ENCODE measurements around the gene LIN54.
"Not testable (repeated sequence)": the region's sequence is repeated elsewhere in the genome, so short reads cannot be mapped to it uniquely, and the experiment has no call there.

The LIN54 gene

DNA sequence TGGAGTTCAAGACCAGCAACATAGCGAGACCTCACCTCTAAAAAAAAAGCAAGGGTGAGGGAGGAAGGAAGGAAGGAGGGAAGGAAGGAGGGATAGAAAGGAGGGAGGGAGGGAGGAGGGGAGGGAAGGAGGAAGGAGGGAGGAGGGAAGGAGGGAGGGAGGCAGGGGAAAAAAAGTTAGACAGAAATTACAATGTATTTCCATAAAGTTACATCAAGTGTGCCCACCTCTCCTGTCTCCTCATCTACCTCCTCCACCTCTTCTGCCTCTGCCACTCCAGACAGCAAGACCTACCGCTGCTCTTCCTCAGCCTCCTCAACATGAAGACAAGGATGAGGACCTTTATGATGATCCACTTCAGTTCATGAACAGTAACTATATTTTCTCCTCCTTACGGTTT lies 8.3 kb downstream of the LIN54 start:
- no peaks in the 10 kb centered on the region for H3K27me3 ChIP-seq (ENCODE audit: insufficient read depth, low read length)
- no peak overlapping the region for H2AFZ ChIP-seq (ENCODE audit: low read depth, low read length)
- no peaks in the 10 kb centered on the region for H3K9me3 ChIP-seq (ENCODE audit: low read length)
- H3K4me3 ChIP-seq (ENCODE audit: low read length): no peak overlapping the region
- H3K36me3 ChIP-seq (ENCODE audit: insufficient read depth, low read length): no peaks in the 10 kb centered on the region
- no peaks in the 10 kb centered on the region for H3K4me1 ChIP-seq (ENCODE audit: insufficient read depth, low read length)

DNA sequence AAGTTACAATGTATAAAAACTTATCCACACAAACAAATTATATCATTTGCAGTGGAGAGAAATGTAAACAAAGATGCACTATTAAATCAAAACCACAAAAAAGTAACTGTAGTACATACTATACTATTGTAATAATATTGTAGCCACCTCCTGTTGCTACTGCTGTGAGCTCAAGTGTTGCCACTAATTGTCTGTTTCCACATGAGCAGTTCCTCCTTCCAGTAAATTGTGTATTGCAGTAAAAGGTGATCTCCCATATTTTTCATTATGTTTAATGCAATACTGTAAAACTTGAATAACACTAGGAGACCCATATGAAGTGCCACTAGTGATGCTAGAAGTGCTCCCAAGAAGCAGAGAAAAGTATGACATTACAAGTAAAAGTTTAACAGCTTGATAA lies 11.7 kb downstream of the LIN54 start:
- H3K4me1 ChIP-seq (ENCODE audit: insufficient read depth, low read length): no peaks in the 10 kb centered on the region
- no peaks in the 10 kb centered on the region for H3K27me3 ChIP-seq (ENCODE audit: insufficient read depth, low read length)
- H3K9me3 ChIP-seq (ENCODE audit: low read length): no peaks in the 10 kb centered on the region
- no peaks in the 10 kb centered on the region for H3K36me3 ChIP-seq (ENCODE audit: insufficient read depth, low read length)
- no peak overlapping the region for H3K4me3 ChIP-seq (ENCODE audit: low read length)
- no peak overlapping the region for H2AFZ ChIP-seq (ENCODE audit: low read depth, low read length)

DNA sequence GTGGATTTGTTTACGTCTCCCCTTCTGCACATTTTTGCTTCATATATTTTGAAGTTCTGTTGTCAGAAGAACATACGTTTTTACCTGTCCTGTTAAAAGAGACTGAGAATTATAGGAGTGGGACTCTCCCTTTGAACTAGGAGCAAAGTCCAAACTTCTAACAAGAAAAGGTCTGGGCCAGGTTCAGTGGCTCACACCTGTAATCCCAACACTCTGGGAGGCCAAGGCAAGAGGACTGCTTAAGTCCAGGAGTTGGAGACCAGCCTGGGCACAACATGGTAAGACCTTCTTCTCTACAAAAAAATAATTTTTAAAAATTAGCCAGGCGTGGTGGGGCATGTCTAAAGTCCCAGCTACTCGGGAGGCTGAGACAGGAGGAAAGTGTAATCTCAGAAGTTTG lies 15.8 kb downstream of the LIN54 start:
- Histone ChIP-seq H3K9me3 (ENCODE audit: low read length) (no peaks in the 10 kb centered on the region), H3K27me3 (ENCODE audit: insufficient read depth, low read length) (no peaks in the 10 kb centered on the region), H3K4me3 (ENCODE audit: low read length) (no peak overlapping the region), H3K4me1 (ENCODE audit: insufficient read depth, low read length) (no peaks in the 10 kb centered on the region), H2AFZ (ENCODE audit: low read depth, low read length) (no peak overlapping the region), H3K36me3 (ENCODE audit: insufficient read depth, low read length) (no peaks in the 10 kb centered on the region)

DNA sequence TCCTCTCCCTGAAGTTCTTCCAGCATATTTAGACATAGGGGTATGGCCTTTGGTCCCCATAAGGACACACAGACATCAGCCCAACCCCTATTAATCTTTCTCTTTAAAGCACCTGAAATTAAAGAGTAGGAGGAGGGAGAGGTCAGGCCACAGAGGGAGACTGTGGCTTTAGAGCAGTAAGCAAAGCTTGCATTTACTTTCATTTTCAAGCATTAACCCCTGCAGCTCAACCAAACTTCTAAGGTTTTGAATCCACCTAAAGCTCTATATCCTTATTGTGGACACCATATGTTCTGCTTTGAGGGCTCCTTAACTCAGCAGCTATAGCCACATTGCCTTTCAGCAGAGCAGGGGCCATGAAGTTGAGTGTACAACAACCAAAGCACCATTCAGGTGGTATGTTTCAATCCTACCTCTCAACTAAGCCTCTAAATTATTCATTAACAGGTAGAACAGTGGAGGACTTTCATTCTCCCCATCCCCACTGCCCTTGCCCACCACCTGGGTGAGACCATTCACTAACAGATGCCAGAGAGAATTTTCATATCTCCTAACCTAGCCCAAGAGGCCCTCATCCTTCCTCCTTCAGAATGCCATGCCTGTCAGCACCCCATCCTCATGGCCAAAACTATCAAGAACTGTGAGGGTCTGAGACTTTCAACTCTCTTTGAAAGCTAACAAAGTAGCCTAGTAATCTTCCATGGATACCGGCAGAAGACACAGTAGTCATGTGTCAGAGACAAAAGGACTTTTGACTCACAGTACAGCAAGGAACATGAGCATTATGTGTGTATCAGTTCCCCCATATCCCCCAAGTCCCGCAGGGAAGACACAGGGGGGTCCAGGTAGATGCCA lies 20.8 kb downstream of the LIN54 start:
- no peaks in the 10 kb centered on the region for H3K4me1 ChIP-seq (ENCODE audit: insufficient read depth, low read length)
- H2AFZ ChIP-seq (ENCODE audit: low read depth, low read length): no peak overlapping the region
- no peak overlapping the region for H3K4me3 ChIP-seq (ENCODE audit: low read length)

DNA sequence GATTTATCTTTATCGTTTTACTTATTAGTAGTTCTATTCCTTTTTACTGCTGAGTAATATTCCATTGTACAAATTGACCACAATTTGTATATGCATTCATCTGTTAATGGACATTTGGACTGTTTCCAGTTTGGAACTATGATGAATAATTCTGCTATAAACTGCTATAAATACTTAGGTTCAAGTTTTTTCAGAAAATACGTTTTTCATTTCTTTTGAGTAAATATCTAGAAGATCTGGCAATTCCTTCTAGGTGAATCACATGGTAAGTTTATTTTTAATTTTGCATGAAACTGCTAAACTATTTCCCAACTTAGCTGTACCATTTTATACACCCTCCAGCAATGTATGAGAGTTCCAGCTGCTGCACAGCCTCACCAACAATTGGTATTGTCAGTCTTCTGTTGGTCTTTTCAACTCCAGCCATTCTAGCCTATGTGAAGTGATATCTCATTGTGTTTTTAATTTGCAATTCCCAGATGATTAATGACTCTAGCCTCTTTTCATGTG lies 22.2 kb downstream of the LIN54 start:
- no peak overlapping the region for H2AFZ ChIP-seq (ENCODE audit: low read depth, low read length)

More for the DNA sequence above, 20.8 kb downstream of the LIN54 start:
- Histone ChIP-seq H3K9me3 (ENCODE audit: low read length) (no peaks in the 10 kb centered on the region), H3K36me3 (ENCODE audit: insufficient read depth, low read length) (no peaks in the 10 kb centered on the region), H3K27me3 (ENCODE audit: insufficient read depth, low read length) (no peaks in the 10 kb centered on the region)

DNA sequence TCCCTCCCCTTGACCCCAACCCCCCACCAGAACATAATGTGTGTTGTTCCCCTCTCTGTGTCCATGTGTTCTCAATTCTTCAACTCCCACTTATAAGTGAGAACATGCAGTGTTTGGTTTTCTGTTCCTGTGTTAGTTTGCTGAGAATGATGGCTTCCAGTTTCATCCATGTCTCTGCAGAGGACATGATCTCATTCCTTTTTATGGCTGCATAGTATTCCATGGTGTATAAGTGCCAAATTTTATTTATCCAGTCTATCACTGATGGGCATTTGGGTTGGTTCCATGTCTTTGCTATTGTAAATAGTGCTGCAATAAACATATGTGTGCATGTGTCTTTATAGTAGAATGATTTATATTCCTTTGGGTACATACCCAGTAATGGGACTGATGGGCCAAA lies 23.1 kb downstream of the LIN54 start:
- not testable (repeated sequence) for H3K4me3 ChIP-seq (ENCODE audit: low read length); H3K9me3 ChIP-seq (ENCODE audit: low read length); H3K4me1 ChIP-seq (ENCODE audit: insufficient read depth, low read length); H2AFZ ChIP-seq (ENCODE audit: low read depth, low read length); H3K27me3 ChIP-seq (ENCODE audit: insufficient read depth, low read length); H3K36me3 ChIP-seq (ENCODE audit: insufficient read depth, low read length)

More for the DNA sequence above, 22.2 kb downstream of the LIN54 start:
- Histone ChIP-seq H3K4me3 (ENCODE audit: low read length) (no peak overlapping the region), H3K9me3 (ENCODE audit: low read length) (no peaks in the 10 kb centered on the region), H3K36me3 (ENCODE audit: insufficient read depth, low read length) (peaks cover 7% of the 10 kb centered on the region), H3K27me3 (ENCODE audit: insufficient read depth, low read length) (no peaks in the 10 kb centered on the region), H3K4me1 (ENCODE audit: insufficient read depth, low read length) (no peaks in the 10 kb centered on the region)

DNA sequence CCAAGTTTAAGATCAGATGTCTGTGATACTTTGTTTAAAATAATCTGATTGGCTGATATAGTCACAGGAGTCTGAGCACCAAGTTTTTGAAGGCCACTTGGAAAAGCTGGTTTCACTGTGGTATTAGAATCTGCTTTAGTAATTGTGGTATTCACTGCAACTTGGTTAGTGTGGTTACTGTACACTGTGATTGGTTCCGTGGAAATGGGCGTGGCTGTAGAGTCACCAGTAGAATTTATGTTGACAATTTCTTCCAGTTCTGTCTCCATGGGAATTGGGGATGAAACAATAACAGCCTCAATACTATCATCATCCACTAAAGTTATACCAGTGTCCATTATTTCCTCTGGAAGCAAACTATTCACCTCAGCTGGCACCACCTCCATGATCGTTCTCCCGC lies 26.2 kb downstream of the LIN54 start:
- no peaks in the 10 kb centered on the region for H3K9me3 ChIP-seq (ENCODE audit: low read length)
- no peak overlapping the region for H3K4me3 ChIP-seq (ENCODE audit: low read length)
- no peaks in the 10 kb centered on the region for H3K27me3 ChIP-seq (ENCODE audit: insufficient read depth, low read length)
- no peaks in the 10 kb centered on the region for H3K4me1 ChIP-seq (ENCODE audit: insufficient read depth, low read length)
- H2AFZ ChIP-seq (ENCODE audit: low read depth, low read length): no peak overlapping the region
- peaks cover 11% of the 10 kb centered on the region for H3K36me3 ChIP-seq (ENCODE audit: insufficient read depth, low read length)

DNA sequence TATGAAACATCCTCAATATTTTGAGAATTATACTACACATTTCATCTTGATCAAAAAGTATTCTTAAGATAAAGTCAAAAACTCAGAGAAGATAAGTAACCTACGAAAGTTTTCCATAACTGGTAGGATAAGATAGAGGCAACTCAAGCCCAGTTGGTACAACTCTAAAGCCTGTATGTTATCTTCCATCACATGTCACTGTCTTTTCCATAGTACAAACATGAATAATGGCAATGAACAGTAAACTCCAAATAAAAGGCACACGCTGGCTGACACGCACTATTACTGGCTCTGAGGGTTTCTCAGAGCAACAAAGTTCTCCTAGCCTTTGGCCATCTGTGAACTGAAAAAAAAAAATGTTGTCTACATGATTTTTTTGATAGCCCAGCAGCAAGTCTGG lies 27.2 kb downstream of the LIN54 start:
- Histone ChIP-seq H3K9me3 (ENCODE audit: low read length) (no peaks in the 10 kb centered on the region), H3K4me1 (ENCODE audit: insufficient read depth, low read length) (no peaks in the 10 kb centered on the region), H3K4me3 (ENCODE audit: low read length) (no peak overlapping the region), H3K36me3 (ENCODE audit: insufficient read depth, low read length) (peaks cover 13% of the 10 kb centered on the region), H3K27me3 (ENCODE audit: insufficient read depth, low read length) (no peaks in the 10 kb centered on the region), H2AFZ (ENCODE audit: low read depth, low read length) (no peak overlapping the region)

DNA sequence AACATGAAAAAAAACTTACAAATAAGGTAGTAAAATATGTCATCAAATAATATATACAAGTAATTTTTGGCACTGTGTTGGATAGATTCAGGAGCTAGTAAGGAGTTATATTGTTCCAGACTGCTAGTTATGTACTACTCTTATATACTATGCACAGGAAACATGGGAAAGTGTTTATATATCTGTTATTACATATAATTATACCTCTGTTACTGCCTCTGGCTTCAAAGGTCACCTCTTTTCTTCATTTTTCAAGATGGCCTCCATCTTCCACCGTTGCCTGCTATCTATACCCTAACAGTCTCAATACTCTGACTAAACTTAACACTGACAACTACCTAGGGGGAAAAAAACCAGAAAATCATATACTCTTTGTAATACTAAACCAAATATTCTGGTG lies 29.5 kb downstream of the LIN54 start:
- no peaks in the 10 kb centered on the region for H3K27me3 ChIP-seq (ENCODE audit: insufficient read depth, low read length)
- H3K9me3 ChIP-seq (ENCODE audit: low read length): no peaks in the 10 kb centered on the region
- H3K36me3 ChIP-seq (ENCODE audit: insufficient read depth, low read length): peaks cover 13% of the 10 kb centered on the region
- no peak overlapping the region for H2AFZ ChIP-seq (ENCODE audit: low read depth, low read length)
- no peaks in the 10 kb centered on the region for H3K4me1 ChIP-seq (ENCODE audit: insufficient read depth, low read length)
- H3K4me3 ChIP-seq (ENCODE audit: low read length): no peak overlapping the region

DNA sequence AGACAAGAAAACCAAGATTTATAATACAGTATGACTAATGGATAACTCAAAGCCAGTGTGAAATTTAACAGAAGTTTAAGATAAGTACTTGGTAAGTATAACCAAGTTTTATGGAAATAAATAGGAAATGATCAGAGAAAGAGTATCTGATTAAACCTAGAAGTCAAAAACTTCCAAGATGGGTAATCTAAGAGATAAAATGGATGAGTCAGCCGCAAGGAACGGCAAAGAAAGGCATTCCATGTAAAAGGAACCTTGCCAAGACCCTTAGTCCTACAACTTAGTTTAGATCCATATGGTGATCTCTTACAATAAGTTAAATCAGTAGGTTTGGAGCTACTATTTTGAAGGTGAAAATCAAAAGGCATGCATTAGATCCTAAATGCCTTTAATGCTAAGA lies 34.8 kb downstream of the LIN54 start:
- Histone ChIP-seq H3K9me3 (ENCODE audit: low read length) (no peaks in the 10 kb centered on the region), H3K4me1 (ENCODE audit: insufficient read depth, low read length) (no peaks in the 10 kb centered on the region), H3K27me3 (ENCODE audit: insufficient read depth, low read length) (no peaks in the 10 kb centered on the region), H2AFZ (ENCODE audit: low read depth, low read length) (no peak overlapping the region), H3K4me3 (ENCODE audit: low read length) (no peak overlapping the region), H3K36me3 (ENCODE audit: insufficient read depth, low read length) (peaks cover 12% of the 10 kb centered on the region)

DNA sequence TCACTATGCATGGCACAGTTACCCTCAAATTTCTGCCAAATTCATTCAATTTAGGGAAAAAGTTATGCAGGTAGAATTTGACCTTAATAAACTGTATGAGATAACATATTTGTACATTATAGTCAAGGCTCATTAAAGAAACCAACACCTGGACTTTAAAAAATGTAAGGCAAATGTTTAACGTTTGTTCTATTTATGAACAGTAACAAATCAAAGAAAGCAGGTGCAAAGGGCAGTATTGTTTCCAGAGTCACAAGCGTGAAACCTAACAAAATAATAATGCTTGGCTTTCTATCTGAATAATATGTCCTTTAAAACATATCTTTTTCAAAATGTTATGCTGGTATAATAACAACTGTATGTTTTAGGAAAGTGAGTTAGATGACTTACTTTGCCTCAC lies 41.2 kb downstream of the LIN54 start:
- no peaks in the 10 kb centered on the region for H3K9me3 ChIP-seq (ENCODE audit: low read length)
- no peaks in the 10 kb centered on the region for H3K4me1 ChIP-seq (ENCODE audit: insufficient read depth, low read length)
- no peak overlapping the region for H3K4me3 ChIP-seq (ENCODE audit: low read length)
- H3K27me3 ChIP-seq (ENCODE audit: insufficient read depth, low read length): no peaks in the 10 kb centered on the region
- H2AFZ ChIP-seq (ENCODE audit: low read depth, low read length): no peak overlapping the region
- H3K36me3 ChIP-seq (ENCODE audit: insufficient read depth, low read length): peaks cover 36% of the 10 kb centered on the region

DNA sequence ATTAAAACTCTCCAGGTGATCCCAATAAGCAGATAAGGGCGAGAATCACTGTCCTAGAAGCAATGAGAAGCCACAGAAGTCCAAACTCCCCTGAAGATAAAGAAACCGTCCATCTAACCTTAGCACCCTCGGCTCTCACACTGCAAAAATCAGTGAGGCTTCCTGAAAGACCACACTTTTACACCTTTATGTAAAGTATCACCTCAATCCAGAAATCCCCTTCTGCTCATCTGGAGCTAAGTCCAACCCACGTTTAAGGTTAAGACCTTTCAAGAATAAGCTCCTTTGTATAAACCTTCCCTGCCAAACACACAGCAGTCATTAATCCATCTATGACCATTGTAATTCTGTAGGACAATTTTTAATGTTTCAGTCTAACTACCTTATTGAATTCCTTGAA lies 41.7 kb downstream of the LIN54 start:
- Histone ChIP-seq H3K4me1 (ENCODE audit: insufficient read depth, low read length) (no peaks in the 10 kb centered on the region), H3K4me3 (ENCODE audit: low read length) (no peak overlapping the region), H2AFZ (ENCODE audit: low read depth, low read length) (no peak overlapping the region), H3K9me3 (ENCODE audit: low read length) (no peaks in the 10 kb centered on the region), H3K36me3 (ENCODE audit: insufficient read depth, low read length) (peaks cover 36% of the 10 kb centered on the region), H3K27me3 (ENCODE audit: insufficient read depth, low read length) (no peaks in the 10 kb centered on the region)

DNA sequence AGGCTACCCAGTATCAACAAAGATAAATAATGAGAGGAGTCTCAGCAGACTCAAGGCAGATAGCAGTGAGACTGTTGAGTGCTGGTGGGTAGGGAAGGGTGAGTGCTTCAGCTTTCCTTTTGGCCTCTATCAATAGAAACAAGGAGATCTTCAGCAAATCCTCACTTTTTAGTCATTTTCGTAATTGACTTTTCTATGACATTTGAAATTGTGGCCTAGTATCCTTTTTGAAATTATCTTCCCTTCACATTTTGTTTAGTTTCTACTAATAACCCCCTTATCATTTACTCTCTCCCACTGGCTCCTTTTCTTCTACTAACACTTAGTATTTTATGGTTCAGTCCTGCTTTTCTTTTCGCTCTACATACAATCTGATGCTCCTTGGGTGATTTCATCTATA lies 44.9 kb downstream of the LIN54 start:
- Histone ChIP-seq H3K4me1 (ENCODE audit: insufficient read depth, low read length) (no peaks in the 10 kb centered on the region), H3K36me3 (ENCODE audit: insufficient read depth, low read length) (peaks cover 34% of the 10 kb centered on the region), H3K4me3 (ENCODE audit: low read length) (no peak overlapping the region), H2AFZ (ENCODE audit: low read depth, low read length) (no peak overlapping the region), H3K27me3 (ENCODE audit: insufficient read depth, low read length) (no peaks in the 10 kb centered on the region), H3K9me3 (ENCODE audit: low read length) (no peaks in the 10 kb centered on the region)

DNA sequence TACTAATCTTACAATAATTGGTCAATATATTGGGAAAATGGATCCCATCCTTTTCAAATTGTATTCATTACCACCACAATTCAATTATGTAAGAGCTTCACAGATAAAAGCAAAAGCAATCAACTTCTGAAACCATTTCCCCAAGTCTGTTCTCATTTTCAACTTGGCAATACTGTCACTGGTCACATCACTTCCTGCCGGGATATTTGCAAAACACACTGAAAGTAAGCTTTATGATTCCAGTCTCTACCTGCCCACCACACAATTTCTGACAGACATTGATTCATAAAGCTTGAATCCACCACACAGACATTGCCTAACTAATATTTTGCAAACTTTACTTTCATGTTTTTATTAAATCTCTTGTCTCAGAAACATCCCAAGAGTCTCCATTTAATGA lies 53.6 kb downstream of the LIN54 start:
- H2AFZ ChIP-seq (ENCODE audit: low read depth, low read length): no peak overlapping the region
- no peaks in the 10 kb centered on the region for H3K4me1 ChIP-seq (ENCODE audit: insufficient read depth, low read length)
- no peak overlapping the region for H3K4me3 ChIP-seq (ENCODE audit: low read length)
- H3K9me3 ChIP-seq (ENCODE audit: low read length): no peaks in the 10 kb centered on the region
- no peaks in the 10 kb centered on the region for H3K27me3 ChIP-seq (ENCODE audit: insufficient read depth, low read length)
- H3K36me3 ChIP-seq (ENCODE audit: insufficient read depth, low read length): peaks cover 9% of the 10 kb centered on the region

Data from neuron (in vitro differentiated cells).